Right lobe of liver (tissue), 4 donors: Measurements from ENCODE around the gene NR5A2.

Source experiments
- POLR2A ChIP-seq: fragments of 450-650 bp; IDR thresholded peaks from one replicate; pipeline ENCODE4 v1.6.1; 2017; ENCODE audit warnings: antibody characterized with exemption, mild to moderate bottlenecking
- TF ChIP-seq, protein P1 (sequence below), 4 donors: fragments of 200-600 bp in 3 of 4; fragments of 450-650 bp in 1 of 4; IDR thresholded peaks; one replicate each; pipeline versions ENCODE4 v1.5.1 to v1.8.0; 2016 to 2022; ENCODE audit warnings: antibody characterized with exemption in 4 of 4, mild to moderate bottlenecking in 2 of 4
- donor health status: DM: no; HTN: no; CAD: no.
- donor health status: DM: no; HTN: no; CAD: no.
- donor health status: DM: no; HTN: yes; CAD: no.

GRCh38 chr1:200034761-200035396 is 7.4 kb downstream of the NR5A2 start:
- TF ChIP-seq POLR2A = no peak
- TF ChIP-seq, protein P1, sequence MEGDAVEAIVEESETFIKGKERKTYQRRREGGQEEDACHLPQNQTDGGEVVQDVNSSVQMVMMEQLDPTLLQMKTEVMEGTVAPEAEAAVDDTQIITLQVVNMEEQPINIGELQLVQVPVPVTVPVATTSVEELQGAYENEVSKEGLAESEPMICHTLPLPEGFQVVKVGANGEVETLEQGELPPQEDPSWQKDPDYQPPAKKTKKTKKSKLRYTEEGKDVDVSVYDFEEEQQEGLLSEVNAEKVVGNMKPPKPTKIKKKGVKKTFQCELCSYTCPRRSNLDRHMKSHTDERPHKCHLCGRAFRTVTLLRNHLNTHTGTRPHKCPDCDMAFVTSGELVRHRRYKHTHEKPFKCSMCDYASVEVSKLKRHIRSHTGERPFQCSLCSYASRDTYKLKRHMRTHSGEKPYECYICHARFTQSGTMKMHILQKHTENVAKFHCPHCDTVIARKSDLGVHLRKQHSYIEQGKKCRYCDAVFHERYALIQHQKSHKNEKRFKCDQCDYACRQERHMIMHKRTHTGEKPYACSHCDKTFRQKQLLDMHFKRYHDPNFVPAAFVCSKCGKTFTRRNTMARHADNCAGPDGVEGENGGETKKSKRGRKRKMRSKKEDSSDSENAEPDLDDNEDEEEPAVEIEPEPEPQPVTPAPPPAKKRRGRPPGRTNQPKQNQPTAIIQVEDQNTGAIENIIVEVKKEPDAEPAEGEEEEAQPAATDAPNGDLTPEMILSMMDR (IDR thresholded peaks at IDR 0.05) = no peak
